Hippocampal formation (tissue), 2 donors: ENCODE results near the gene TANGO2.

Source experiments
- DNase-seq, 2 donors: peaks; one replicate each; lab custom pipeline; 2025; lab: John Stamatoyannopoulos, UW

TANGO2 gene

GRCh38 chr22:19983741-19984140 is 37.2 kb upstream of the TANGO2 start:
- no peak for DNase-seq

- DNase-seq = no peak
Observed at GRCh38 chr22:19984201-19984753, 36.6 kb upstream of the TANGO2 start.

GRCh38 chr22:19984851-19985811 is 35.8 kb upstream of the TANGO2 start:
- DNase-seq = no peak

GRCh38 chr22:19986011-19986409 is 34.9 kb upstream of the TANGO2 start:
- no peak for DNase-seq

GRCh38 chr22:19986410-19987341 is 34.2 kb upstream of the TANGO2 start:
- peak in 1 of 2 donors; percentile 40 for DNase-seq

GRCh38 chr22:19987394-19988306 is 33.3 kb upstream of the TANGO2 start:
- DNase-seq = no peak

- DNase-seq = no peak
Observed at GRCh38 chr22:19988331-19988808, 32.5 kb upstream of the TANGO2 start.

- DNase-seq = no peak
Observed at GRCh38 chr22:19988965-19989724, 31.8 kb upstream of the TANGO2 start.

- DNase-seq = no peak
Observed at GRCh38 chr22:19989725-19990067, 31.2 kb upstream of the TANGO2 start.

- DNase-seq = no peak
Observed at GRCh38 chr22:19990188-19990587, 30.7 kb upstream of the TANGO2 start.

GRCh38 chr22:19990609-19991394 is 30.1 kb upstream of the TANGO2 start:
- DNase-seq = no peak

- no peak for DNase-seq
Observed at GRCh38 chr22:19991395-19991644, 29.6 kb upstream of the TANGO2 start.

GRCh38 chr22:19991645-19992451 is 29.1 kb upstream of the TANGO2 start:
- peak in 1 of 2 donors; percentile 14 for DNase-seq

GRCh38 chr22:19992481-19992911 is 28.4 kb upstream of the TANGO2 start:
- DNase-seq = no peak

- DNase-seq = no peak
Observed at GRCh38 chr22:19992921-19993355, 28.0 kb upstream of the TANGO2 start.

GRCh38 chr22:19993926-19994325 is 27.0 kb upstream of the TANGO2 start:
- DNase-seq = no peak

- no peak for DNase-seq
Observed at GRCh38 chr22:19994851-19995610, 25.9 kb upstream of the TANGO2 start.
